ENCODE measurements around the gene KANK4. TPM values are rescaled to one million over a fixed set of nuclear protein-coding genes. Genes with fewer than 3 reads are reported as not detected.

Gene KANK4
- total and polyA plus RNA-seq, 5 donors from 2014 or later, result not detected

DNA sequence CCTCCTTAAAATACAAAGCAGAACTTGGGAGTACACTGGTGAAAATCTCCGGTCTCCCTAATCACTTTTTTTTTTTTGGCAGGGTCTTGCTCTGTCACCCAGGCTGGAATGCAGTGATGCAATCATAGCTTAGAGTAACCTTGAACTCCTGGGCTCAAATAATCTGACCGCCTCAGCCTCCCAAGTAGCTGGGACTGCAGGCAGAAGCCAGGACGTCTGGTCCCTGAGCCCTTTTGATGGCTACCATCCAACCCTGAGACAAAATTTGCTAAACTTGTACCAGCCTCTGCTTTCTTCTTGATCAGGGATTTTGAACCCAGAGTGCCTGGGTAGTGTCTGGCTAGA, 120.5 kb downstream of the KANK4 start:
- no peaks in the 10 kb centered on the region for H3K27me3 ChIP-seq (ENCODE audit: control insufficient read depth, insufficient read depth, low read length)
- DNase-seq (no peak), ATAC-seq (ENCODE audit: low read depth in 2 of 2) (no peak)
- Mint-ChIP-seq H3K27me3 (peaks cover 34% of the 10 kb centered on the region), H3K9me3 (peaks cover 0 to 2% (median 0%) of the 10 kb centered on the region in 7 donors), H3K27ac (no peak overlapping the region), H3K4me1 (no peaks in the 10 kb centered on the region), H3K4me3 (no peak overlapping the region), H3K36me3 (no peaks in the 10 kb centered on the region)
- H3K9me3 ChIP-seq (ENCODE audit: control insufficient read depth in 2 of 2, low read length in 2 of 2), result no peaks in the 10 kb centered on the region
- H3K27ac ChIP-seq (ENCODE audit: insufficient read depth, low read length, poor library complexity, severe bottlenecking), result no peak overlapping the region
- no peaks in the 10 kb centered on the region for H3K36me3 ChIP-seq (ENCODE audit: control insufficient read depth, insufficient read depth, low read length)
- H3K4me3 ChIP-seq (ENCODE audit: low read depth, low read length), result no peak overlapping the region
- no peaks in the 10 kb centered on the region for H3K4me1 ChIP-seq (ENCODE audit: control insufficient read depth, insufficient read depth, low read length, poor library complexity, severe bottlenecking)

DNA sequence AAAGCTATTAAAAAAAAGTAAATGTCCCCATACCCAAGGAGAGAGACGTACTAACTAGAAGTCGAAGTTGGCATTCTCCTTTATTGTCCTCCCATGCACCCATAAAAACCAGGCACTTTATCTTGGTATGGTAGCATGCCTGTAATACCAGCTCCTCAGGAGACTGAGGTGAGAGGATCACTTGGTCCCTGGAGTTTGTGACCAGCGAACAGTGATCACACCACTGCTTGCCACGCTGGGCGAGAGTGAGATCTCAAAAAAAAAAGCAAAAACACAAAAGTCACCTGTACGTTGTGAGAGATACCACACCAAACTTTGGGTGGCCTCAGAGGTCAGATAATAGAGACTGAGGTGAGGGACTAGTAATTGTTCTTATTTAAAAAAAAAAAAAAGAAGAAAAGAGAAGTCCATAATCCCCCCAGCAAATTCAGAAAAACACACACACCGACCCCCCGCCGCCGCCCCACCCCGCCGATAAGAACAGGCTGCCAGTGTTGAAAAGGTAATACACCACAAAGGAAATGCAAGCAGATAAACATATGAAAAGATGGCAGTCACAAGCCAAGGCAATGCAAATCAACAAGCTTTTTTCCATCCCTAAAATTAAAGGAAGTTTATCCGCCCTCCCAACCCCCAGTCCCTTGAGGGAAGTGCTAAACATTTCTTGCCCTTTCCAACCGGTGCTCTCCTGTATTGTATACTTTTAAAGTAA, 121.0 kb downstream of the KANK4 start:
- Mint-ChIP-seq H3K36me3 (no peaks in the 10 kb centered on the region), H3K27me3 (peaks cover 39% of the 10 kb centered on the region), H3K27ac (no peak overlapping the region), H3K4me3 (peak overlapping the region in 1 of 4 donors; percentile 10), H3K9me3 (peaks cover 0 to 1% (median 0%) of the 10 kb centered on the region in 7 donors), H3K4me1 (no peaks in the 10 kb centered on the region)
- Histone ChIP-seq H3K36me3 (ENCODE audit: control insufficient read depth, insufficient read depth, low read length) (no peaks in the 10 kb centered on the region), H3K27me3 (ENCODE audit: control insufficient read depth, insufficient read depth, low read length) (no peaks in the 10 kb centered on the region), H3K4me3 (ENCODE audit: low read depth, low read length) (no peak overlapping the region), H3K9me3 (ENCODE audit: control insufficient read depth in 2 of 2, low read length in 2 of 2) (no peaks in the 10 kb centered on the region), H3K4me1 (ENCODE audit: control insufficient read depth, insufficient read depth, low read length, poor library complexity, severe bottlenecking) (no peaks in the 10 kb centered on the region), H3K27ac (ENCODE audit: insufficient read depth, low read length, poor library complexity, severe bottlenecking) (no peak overlapping the region)
- ATAC-seq (ENCODE audit: low read depth in 2 of 2), result no peak
- DNase-seq, result no peak

DNA sequence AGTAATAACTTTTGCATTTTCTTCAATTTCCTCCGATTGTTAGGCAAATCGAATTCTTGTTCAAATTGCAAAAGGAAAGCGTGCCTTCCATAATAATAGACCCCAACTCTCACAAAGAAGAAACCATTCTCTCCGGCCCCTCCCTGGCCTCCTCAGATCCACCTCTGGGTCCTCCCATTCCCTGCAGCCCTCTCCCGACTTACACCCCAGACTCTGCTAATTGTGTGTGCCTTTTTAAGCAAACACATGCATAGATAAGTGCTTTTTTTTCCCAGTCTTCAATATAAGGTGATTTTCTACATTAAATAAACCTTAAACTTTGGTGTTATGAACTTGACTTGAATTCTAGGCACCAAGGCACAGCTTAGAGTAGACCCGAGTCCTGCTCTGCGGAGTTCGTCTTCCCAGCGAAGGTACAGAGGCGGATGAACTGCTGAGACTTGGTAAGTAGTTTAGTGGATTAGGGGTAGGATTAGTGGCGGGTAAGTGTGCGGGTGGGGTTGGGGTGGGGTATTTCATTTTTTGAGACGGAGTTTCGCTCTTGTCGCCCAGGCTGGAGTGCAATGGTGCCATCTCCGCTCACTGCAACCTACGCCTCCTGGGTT, 123.0 kb downstream of the KANK4 start:
- Histone ChIP-seq H3K4me1 (ENCODE audit: control insufficient read depth, insufficient read depth, low read length, poor library complexity, severe bottlenecking) (no peaks in the 10 kb centered on the region), H3K36me3 (ENCODE audit: control insufficient read depth, insufficient read depth, low read length) (no peaks in the 10 kb centered on the region), H3K4me3 (ENCODE audit: low read depth, low read length) (no peak overlapping the region), H3K9me3 (ENCODE audit: control insufficient read depth in 2 of 2, low read length in 2 of 2) (no peaks in the 10 kb centered on the region), H3K27ac (ENCODE audit: insufficient read depth, low read length, poor library complexity, severe bottlenecking) (no peak overlapping the region), H3K27me3 (ENCODE audit: control insufficient read depth, insufficient read depth, low read length) (no peaks in the 10 kb centered on the region)
- Mint-ChIP-seq H3K9me3 (peaks cover 0 to 1% (median 0%) of the 10 kb centered on the region in 7 donors), H3K36me3 (no peaks in the 10 kb centered on the region), H3K27ac (peak overlapping the region in 1 of 3 donors; percentile 89), H3K4me1 (no peaks in the 10 kb centered on the region), H3K27me3 (peaks cover 43% of the 10 kb centered on the region), H3K4me3 (no peak overlapping the region)
- ATAC-seq (ENCODE audit: low read depth in 2 of 2) (no peak), DNase-seq (no peak)

DNA sequence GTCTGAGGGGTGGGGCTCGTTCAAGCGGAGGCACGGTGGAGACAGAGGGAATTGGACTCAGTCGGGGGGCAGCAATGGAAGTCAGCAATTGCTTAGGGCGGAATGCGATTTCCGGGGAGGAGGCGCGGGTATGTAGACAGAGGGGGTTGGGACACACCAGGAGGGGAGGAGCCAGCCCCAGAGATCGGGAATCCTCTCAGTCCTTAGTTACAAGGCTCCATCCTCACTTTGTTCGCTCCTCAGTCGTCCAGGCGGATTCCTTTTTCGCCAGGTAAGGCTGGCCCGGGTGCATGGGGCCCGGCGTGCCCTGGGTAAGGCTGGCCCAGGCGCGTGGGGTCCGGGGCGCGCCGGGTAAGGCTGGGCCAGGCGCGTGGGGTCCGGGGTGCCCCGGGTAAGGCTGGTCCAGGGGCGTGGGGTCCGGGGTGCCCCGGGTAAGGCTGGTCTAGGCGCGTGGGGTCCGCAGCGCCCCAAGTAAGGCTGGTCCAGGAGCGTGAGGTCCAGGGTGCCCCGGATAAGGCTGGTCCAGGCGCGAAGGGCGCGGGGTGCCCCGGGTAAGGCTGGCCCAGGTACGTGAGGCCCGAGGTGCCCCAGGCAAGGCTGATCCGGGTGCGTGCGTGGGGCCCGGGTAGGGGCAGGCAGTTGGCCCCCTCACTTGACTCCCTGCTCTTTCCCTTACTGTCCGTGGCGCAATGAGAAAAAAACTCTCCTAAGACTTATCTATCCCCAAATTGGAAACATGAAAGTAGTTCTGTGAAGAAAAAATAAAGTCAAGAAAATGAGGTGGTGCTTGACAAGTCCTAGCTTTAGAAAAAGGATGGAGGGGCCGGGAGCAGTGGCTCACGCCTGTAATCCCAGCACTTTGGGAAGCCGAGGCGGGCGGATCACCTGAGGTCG, 124.3 kb downstream of the KANK4 start, which contains the start of gene L1TD1:
Gene L1TD1 (plus strand): TSS at position 199 of the 894 bp plus-strand sequence. CDS start 11,780 bp downstream, outside the sequence.
- no peak for DNase-seq
- Histone ChIP-seq H3K9me3 (ENCODE audit: control insufficient read depth in 2 of 2, low read length in 2 of 2) (no peaks in the 10 kb centered on the region), H3K36me3 (ENCODE audit: control insufficient read depth, insufficient read depth, low read length) (no peaks in the 10 kb centered on the region), H3K27me3 (ENCODE audit: control insufficient read depth, insufficient read depth, low read length) (no peaks in the 10 kb centered on the region), H3K27ac (ENCODE audit: insufficient read depth, low read length, poor library complexity, severe bottlenecking) (no peak within 1 kb of the TSS), H3K4me3 (ENCODE audit: low read depth, low read length) (no peak within 1 kb of the TSS), H3K4me1 (ENCODE audit: control insufficient read depth, insufficient read depth, low read length, poor library complexity, severe bottlenecking) (no peaks in the 10 kb centered on the region)
- peaks cover 0 to 1% (median 0%) of the 10 kb centered on the region in 7 donors for H3K9me3 Mint-ChIP-seq
- H3K27ac Mint-ChIP-seq, result no peak within 1 kb of the TSS
- H3K4me3 Mint-ChIP-seq, result no peak within 1 kb of the TSS
- no peak for ATAC-seq (ENCODE audit: low read depth in 2 of 2)
- H3K4me1 Mint-ChIP-seq, result no peaks in the 10 kb centered on the region
- H3K27me3 Mint-ChIP-seq, result peaks cover 43% of the 10 kb centered on the region
- H3K36me3 Mint-ChIP-seq, result no peaks in the 10 kb centered on the region

DNA sequence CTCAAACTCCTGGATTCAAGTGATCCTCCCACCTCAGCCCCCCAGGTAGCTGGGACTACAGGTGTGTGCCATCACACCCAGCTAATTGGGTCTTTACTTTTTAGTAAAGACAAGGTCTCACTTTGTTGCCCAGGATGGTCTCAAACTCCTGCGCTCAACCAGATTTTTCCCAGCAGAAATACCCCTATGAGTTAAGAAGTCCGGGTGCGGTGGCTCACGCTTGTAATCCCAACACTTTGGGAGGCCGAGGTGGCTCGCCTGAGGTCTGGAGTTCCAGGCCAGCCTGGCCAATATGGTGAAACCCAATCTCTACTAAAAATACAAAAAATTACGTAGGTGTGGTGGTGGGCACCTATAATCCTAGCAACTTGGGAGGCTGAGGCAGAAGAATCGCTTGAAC, 131.1 kb downstream of the KANK4 start:
- Mint-ChIP-seq H3K27ac (no peak overlapping the region), H3K27me3 (peaks cover 2% of the 10 kb centered on the region), H3K36me3 (no peaks in the 10 kb centered on the region), H3K9me3 (peaks cover 0 to 1% (median 0%) of the 10 kb centered on the region in 7 donors), H3K4me1 (no peaks in the 10 kb centered on the region), H3K4me3 (no peak overlapping the region)
- DNase-seq, result no peak
- Histone ChIP-seq H3K36me3 (ENCODE audit: control insufficient read depth, insufficient read depth, low read length) (no peaks in the 10 kb centered on the region), H3K27me3 (ENCODE audit: control insufficient read depth, insufficient read depth, low read length) (no peaks in the 10 kb centered on the region), H3K27ac (ENCODE audit: insufficient read depth, low read length, poor library complexity, severe bottlenecking) (no peak overlapping the region), H3K4me1 (ENCODE audit: control insufficient read depth, insufficient read depth, low read length, poor library complexity, severe bottlenecking) (no peaks in the 10 kb centered on the region), H3K9me3 (ENCODE audit: control insufficient read depth in 2 of 2, low read length in 2 of 2) (no peaks in the 10 kb centered on the region), H3K4me3 (ENCODE audit: low read depth, low read length) (no peak overlapping the region)
- ATAC-seq (ENCODE audit: low read depth in 2 of 2), result no peak

DNA sequence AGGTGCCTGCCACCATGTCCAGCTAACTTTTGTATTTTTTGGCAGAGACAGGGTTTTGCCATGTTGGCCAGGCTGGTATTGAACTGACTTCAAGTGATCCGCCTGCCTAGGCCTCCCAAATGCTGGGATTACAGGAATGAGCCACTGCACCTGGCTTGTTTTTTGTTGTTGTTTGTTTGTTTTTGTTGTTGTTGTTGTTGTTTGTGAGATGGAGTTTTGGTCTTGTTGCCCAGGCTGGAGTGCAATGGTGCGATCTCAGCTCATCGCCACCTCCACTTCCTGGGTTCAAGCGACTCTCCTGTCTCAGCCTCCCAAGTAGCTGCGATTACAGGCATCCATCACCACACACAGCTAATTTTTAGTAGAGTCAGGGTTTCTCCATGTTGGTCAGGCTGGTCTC, 131.7 kb downstream of the KANK4 start:
- H3K9me3 ChIP-seq (ENCODE audit: control insufficient read depth in 2 of 2, low read length in 2 of 2), result no peaks in the 10 kb centered on the region
- Mint-ChIP-seq H3K27me3 (no peaks in the 10 kb centered on the region), H3K36me3 (no peaks in the 10 kb centered on the region), H3K27ac (no peak overlapping the region), H3K9me3 (peaks cover 0 to 1% (median 0%) of the 10 kb centered on the region in 7 donors), H3K4me3 (no peak overlapping the region), H3K4me1 (no peaks in the 10 kb centered on the region)
- H3K27ac ChIP-seq (ENCODE audit: insufficient read depth, low read length, poor library complexity, severe bottlenecking), result no peak overlapping the region
- H3K27me3 ChIP-seq (ENCODE audit: control insufficient read depth, insufficient read depth, low read length), result no peaks in the 10 kb centered on the region
- no peak overlapping the region for H3K4me3 ChIP-seq (ENCODE audit: low read depth, low read length)
- H3K4me1 ChIP-seq (ENCODE audit: control insufficient read depth, insufficient read depth, low read length, poor library complexity, severe bottlenecking), result no peaks in the 10 kb centered on the region
- DNase-seq (no peak), ATAC-seq (ENCODE audit: low read depth in 2 of 2) (no peak)
- H3K36me3 ChIP-seq (ENCODE audit: control insufficient read depth, insufficient read depth, low read length), result no peaks in the 10 kb centered on the region
